NT2/D1 (cell line): ENCODE data around the gene AGBL4.

Source experiments
- SUZ12 ChIP-seq: IDR thresholded peaks from 2 replicates; pipeline ENCODE4 v1.6.1; 2011; ENCODE audit not compliant: insufficient read length, insufficient read depth; ENCODE audit errors: extremely low read depth
- YY1 ChIP-seq: IDR thresholded peaks from 2 replicates; pipeline ENCODE4 v1.6.1; 2011; ENCODE audit not compliant: insufficient read length, insufficient read depth
- ZNF274 ChIP-seq: IDR thresholded peaks from 2 replicates; pipeline ENCODE4 v1.6.1; 2011; ENCODE audit warnings: mild to moderate bottlenecking, low read depth, low read length

DNA sequence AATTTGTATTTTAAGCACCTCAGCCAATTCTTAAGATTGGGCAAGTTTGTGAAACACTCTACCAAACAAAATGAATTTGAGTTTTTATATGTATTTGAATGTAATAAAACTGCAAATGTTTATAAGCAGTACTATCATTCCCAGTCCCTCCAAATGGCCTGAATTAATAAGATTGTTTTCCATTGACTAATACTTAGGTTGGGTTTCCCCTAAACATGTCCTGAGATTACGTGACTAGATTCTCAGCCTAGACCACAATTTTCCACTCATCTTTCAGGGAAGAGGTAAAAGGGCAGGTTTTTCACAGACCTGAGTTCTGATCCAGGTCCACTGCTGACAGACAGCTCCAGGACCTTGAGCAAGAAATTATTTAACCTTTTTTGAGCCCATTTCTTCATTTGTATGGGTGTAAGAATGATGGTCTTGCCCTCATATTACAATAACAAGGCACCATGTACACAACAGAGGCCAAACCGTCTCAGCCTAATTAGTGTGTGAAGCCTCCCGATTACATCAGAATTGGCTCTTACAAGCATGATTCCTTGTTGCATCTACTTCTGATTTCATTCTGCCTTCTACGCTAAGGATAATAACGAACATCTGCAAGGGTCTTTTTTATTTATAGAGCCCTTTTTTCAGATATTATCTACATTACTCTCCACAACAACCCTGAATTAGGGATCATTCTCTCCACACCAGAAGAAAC lies 1298.3 kb downstream of the AGBL4 start:
- TF ChIP-seq ZNF274: no peak
- no peak for TF ChIP-seq YY1
- no peak for TF ChIP-seq SUZ12
